ENCODE results near the gene FAM241A.

FAM241A gene

DNA sequence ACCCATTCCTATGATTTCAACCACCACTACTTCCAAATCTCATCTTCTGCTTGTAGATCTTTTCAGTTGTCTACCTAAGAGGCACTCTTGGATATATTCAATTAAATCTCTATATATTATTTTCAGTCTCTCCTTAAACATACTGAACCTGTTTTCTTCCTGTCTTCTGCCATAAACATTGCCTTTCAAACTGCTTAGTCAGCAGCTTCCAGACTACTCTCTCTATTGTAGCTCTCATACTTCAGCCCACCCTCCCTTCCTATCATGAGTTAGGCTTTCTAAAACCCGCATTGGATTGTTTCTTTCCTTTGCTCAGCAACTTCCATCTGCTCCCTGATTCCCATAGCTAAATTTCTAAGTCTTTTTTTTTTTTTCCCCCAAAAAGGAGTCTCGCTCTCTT, 90.8 kb downstream of the FAM241A start:
- Histone ChIP-seq H3K4me2 (ENCODE audit: low read depth, low read length, poor library complexity, severe bottlenecking) (no peak overlapping the region), H3K79me2 (ENCODE audit: insufficient read depth, low read length) (peaks cover 10% of the 10 kb centered on the region; the same call in 1 of the 2 replicates), H3K27ac (ENCODE audit: low read depth, low read length) (no peak overlapping the region), H2AFZ (ENCODE audit: low read depth, low read length, severe bottlenecking) (no peak overlapping the region), H3F3A (ENCODE audit: insufficient read depth) (0 out of 2 replicates have a peak, but pooled peaks cover 3% of the 10 kb centered on the region), H3K9me2 (replicated peaks; ENCODE audit: insufficient read depth, low read length) (no peaks in the 10 kb centered on the region), H3K9me3 (ENCODE audit: insufficient read depth, low read length) (no peaks in the 10 kb centered on the region), H3K36me3 (ENCODE audit: low read length) (no peaks in the 10 kb centered on the region), H3K27me3 (ENCODE audit: low read length) (no peaks in the 10 kb centered on the region), H3K9ac (ENCODE audit: low read length) (no peak overlapping the region), H4K20me1 (ENCODE audit: low read depth, low read length) (no peaks in the 10 kb centered on the region), H3K4me3 (ENCODE audit: insufficient read depth, low read length, poor library complexity, severe bottlenecking) (no peak overlapping the region)
- no peak for TF ChIP-seq EZH2phosphoT487 (conservative IDR thresholded peaks at IDR 0.05; ENCODE audit: low read length)
- TF ChIP-seq, protein P1, sequence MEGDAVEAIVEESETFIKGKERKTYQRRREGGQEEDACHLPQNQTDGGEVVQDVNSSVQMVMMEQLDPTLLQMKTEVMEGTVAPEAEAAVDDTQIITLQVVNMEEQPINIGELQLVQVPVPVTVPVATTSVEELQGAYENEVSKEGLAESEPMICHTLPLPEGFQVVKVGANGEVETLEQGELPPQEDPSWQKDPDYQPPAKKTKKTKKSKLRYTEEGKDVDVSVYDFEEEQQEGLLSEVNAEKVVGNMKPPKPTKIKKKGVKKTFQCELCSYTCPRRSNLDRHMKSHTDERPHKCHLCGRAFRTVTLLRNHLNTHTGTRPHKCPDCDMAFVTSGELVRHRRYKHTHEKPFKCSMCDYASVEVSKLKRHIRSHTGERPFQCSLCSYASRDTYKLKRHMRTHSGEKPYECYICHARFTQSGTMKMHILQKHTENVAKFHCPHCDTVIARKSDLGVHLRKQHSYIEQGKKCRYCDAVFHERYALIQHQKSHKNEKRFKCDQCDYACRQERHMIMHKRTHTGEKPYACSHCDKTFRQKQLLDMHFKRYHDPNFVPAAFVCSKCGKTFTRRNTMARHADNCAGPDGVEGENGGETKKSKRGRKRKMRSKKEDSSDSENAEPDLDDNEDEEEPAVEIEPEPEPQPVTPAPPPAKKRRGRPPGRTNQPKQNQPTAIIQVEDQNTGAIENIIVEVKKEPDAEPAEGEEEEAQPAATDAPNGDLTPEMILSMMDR (IDR thresholded peaks at IDR 0.05; ENCODE audit: insufficient read depth, low read length, poor library complexity, severe bottlenecking) = no peak

DNA sequence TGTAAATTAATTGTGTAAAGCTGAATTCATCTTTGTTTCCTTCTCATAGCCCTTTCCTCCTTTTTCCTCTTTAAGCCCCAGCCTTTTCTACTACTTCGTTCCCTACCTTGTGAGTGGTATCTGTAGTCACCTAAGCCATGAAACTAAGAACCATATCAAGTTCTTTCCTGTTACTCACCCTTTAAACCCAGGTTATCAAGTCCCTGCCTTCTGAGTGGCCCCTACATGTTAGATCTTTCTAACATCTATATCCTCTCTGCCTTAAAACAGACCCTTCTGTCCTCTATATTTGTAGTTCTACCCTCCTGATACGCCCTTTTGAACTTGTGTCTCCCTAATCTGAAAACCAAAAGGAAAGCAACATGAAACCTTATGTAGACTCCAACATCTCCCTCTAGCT, 93.6 kb downstream of the FAM241A start:
- H3K79me2 ChIP-seq (ENCODE audit: insufficient read depth, low read length) = peaks cover 3% of the 10 kb centered on the region; the same call in 1 of the 2 replicates
- no peak overlapping the region for H3K27ac ChIP-seq (ENCODE audit: low read depth, low read length)
- no peaks in the 10 kb centered on the region for H3F3A ChIP-seq (ENCODE audit: insufficient read depth)
- H3K9ac ChIP-seq (ENCODE audit: low read length) = no peak overlapping the region
- H4K20me1 ChIP-seq (ENCODE audit: low read depth, low read length) = no peaks in the 10 kb centered on the region
- H3K4me3 ChIP-seq (ENCODE audit: insufficient read depth, low read length, poor library complexity, severe bottlenecking) = no peak overlapping the region
- no peak for TF ChIP-seq EZH2phosphoT487 (conservative IDR thresholded peaks at IDR 0.05; ENCODE audit: low read length)
- TF ChIP-seq, protein P1 (IDR thresholded peaks at IDR 0.05; ENCODE audit: insufficient read depth, low read length, poor library complexity, severe bottlenecking) = no peak
- H3K9me3 ChIP-seq (ENCODE audit: insufficient read depth, low read length) = no peaks in the 10 kb centered on the region
- no peaks in the 10 kb centered on the region for H3K27me3 ChIP-seq (ENCODE audit: low read length)
- no peak overlapping the region for H2AFZ ChIP-seq (ENCODE audit: low read depth, low read length, severe bottlenecking)
- no peak overlapping the region for H3K4me2 ChIP-seq (ENCODE audit: low read depth, low read length, poor library complexity, severe bottlenecking)
- H3K36me3 ChIP-seq (ENCODE audit: low read length) = no peaks in the 10 kb centered on the region
- H3K9me2 ChIP-seq (replicated peaks; ENCODE audit: insufficient read depth, low read length) = no peaks in the 10 kb centered on the region
